PC-9 (cell line): ENCODE data around the gene TPM2.

ENCODE experiments used
- CTCF ChIP-seq: fragments of 200-600 bp; sonication (generic); conservative IDR thresholded peaks from 2 replicates; pipeline ENCODE4 v1.6.1; 2017; ENCODE audit warnings: mixed run types, antibody characterized with exemption, mild to moderate bottlenecking, moderate library complexity
- EZH2 ChIP-seq: fragments of 200-600 bp; sonication (generic); IDR thresholded peaks from 2 replicates; pipeline ENCODE4 v1.8.0; 2017; ENCODE audit warnings: antibody characterized with exemption, low read depth

GRCh38 chr9:35684921-35685320, 4.8 kb downstream of the TPM2 start:
- TF ChIP-seq CTCF (no peak), EZH2 (no peak)
